HL-60 (cell line): ENCODE measurements around the gene LRRN2.

Source experiments
- DNase-seq, 2 experiments: peaks; one replicate each; pipeline ENCODE4 v3.0.0-alpha.2; 2010 to 2020; ENCODE audit warnings: low read depth in 1 of 2, low spot score in 1 of 2
- H3K27ac ChIP-seq: fragments of 250-450 bp; sonication (Bioruptor Pico); replicated peaks from 2 replicates; pipeline ENCODE4 v1.5.1; 2020; ENCODE audit warnings: mild to moderate bottlenecking, moderate library complexity
- H3K27me3 ChIP-seq: fragments of 250-450 bp; sonication (Bioruptor Pico); 2 replicates; pipeline ENCODE4 v1.5.1; 2021; ENCODE audit warnings: mild to moderate bottlenecking, moderate library complexity; ENCODE audit not compliant: insufficient read depth, poor library complexity, severe bottlenecking
- H3K4me3 ChIP-seq: replicated peaks from 2 replicates; pipeline ENCODE4 v1.5.1; 2011; ENCODE audit warnings: mild to moderate bottlenecking, control low read depth, low read length; ENCODE audit not compliant: insufficient read depth
- GABPA ChIP-seq: IDR thresholded peaks from 2 replicates; pipeline ENCODE4 v1.6.1; 2012; ENCODE audit warnings: low read depth
- POLR2AphosphoS5 ChIP-seq: IDR thresholded peaks from 2 replicates; pipeline ENCODE4 v1.6.1; 2012; ENCODE audit warnings: low read depth
- REST ChIP-seq: IDR thresholded peaks from 2 replicates; pipeline ENCODE4 v1.6.1; 2012; ENCODE audit warnings: low read depth; ENCODE audit not compliant: insufficient replicate concordance
- SPI1 ChIP-seq: IDR thresholded peaks from 2 replicates; pipeline ENCODE4 v1.6.1; 2012; ENCODE audit warnings: low read depth, mild to moderate bottlenecking, borderline replicate concordance
- TF ChIP-seq, protein P1 (sequence below): IDR thresholded peaks from one replicate; pipeline ENCODE4 v1.5.1; 2011; ENCODE audit warnings: low read length, control low read depth, inconsistent platforms; ENCODE audit not compliant: insufficient read depth

LRRN2 gene

GRCh38 chr1:204628868-204629267, 56.7 kb downstream of the LRRN2 start:
- Histone ChIP-seq H3K27me3 (no peaks in the 10 kb centered on the region), H3K4me3 (no peak overlapping the region), H3K27ac (no peak overlapping the region)
- TF ChIP-seq SPI1, result no peak
- TF ChIP-seq, protein P1, sequence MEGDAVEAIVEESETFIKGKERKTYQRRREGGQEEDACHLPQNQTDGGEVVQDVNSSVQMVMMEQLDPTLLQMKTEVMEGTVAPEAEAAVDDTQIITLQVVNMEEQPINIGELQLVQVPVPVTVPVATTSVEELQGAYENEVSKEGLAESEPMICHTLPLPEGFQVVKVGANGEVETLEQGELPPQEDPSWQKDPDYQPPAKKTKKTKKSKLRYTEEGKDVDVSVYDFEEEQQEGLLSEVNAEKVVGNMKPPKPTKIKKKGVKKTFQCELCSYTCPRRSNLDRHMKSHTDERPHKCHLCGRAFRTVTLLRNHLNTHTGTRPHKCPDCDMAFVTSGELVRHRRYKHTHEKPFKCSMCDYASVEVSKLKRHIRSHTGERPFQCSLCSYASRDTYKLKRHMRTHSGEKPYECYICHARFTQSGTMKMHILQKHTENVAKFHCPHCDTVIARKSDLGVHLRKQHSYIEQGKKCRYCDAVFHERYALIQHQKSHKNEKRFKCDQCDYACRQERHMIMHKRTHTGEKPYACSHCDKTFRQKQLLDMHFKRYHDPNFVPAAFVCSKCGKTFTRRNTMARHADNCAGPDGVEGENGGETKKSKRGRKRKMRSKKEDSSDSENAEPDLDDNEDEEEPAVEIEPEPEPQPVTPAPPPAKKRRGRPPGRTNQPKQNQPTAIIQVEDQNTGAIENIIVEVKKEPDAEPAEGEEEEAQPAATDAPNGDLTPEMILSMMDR, result no peak
- no peak for TF ChIP-seq POLR2AphosphoS5
- TF ChIP-seq REST, result no peak
- no peak for TF ChIP-seq GABPA
- DNase-seq, result no peak

- no peak for DNase-seq
- TF ChIP-seq REST, result no peak
- TF ChIP-seq, protein P1, result no peak
- TF ChIP-seq POLR2AphosphoS5, result no peak
- no peak for TF ChIP-seq SPI1
- no peak for TF ChIP-seq GABPA
- Histone ChIP-seq H3K4me3 (no peak overlapping the region), H3K27me3 (no peaks in the 10 kb centered on the region), H3K27ac (no peak overlapping the region)
Measured at GRCh38 chr1:204627436-204627835, 58.1 kb downstream of the LRRN2 start.

- H3K27me3 ChIP-seq, result peaks cover 4% of the 10 kb centered on the region
- TF ChIP-seq GABPA, result no peak
- peak; percentile 24; the same call in 1 of the 2 replicates for TF ChIP-seq SPI1
- no peak for TF ChIP-seq REST
- no peak for TF ChIP-seq POLR2AphosphoS5
- no peak for DNase-seq
- H3K4me3 ChIP-seq, result no peak overlapping the region
- H3K27ac ChIP-seq, result no peak overlapping the region
Measured at GRCh38 chr1:204626381-204626780, 59.2 kb downstream of the LRRN2 start.
